Brain microvascular endothelial cell (primary cell): Measurements from ENCODE around the gene MAP2K5.

Experiments used
- DNase-seq: peaks from one replicate; pipeline ENCODE4 v3.0.0-alpha.2; 2020
- H3K27ac ChIP-seq: fragments of 250-450 bp; sonication (Bioruptor Pico); 2 replicates; pipeline ENCODE4 v1.5.1; 2020; ENCODE audit warnings: mild to moderate bottlenecking, moderate library complexity
- H3K27me3 ChIP-seq: fragments of 250-450 bp; sonication (Bioruptor Pico); replicated peaks from 2 replicates; pipeline ENCODE4 v1.5.1; 2020; ENCODE audit warnings: mild to moderate bottlenecking
- H3K36me3 ChIP-seq: fragments of 250-450 bp; sonication (Bioruptor Pico); replicated peaks from 2 replicates; pipeline ENCODE4 v1.5.1; 2020; ENCODE audit warnings: mild to moderate bottlenecking
- H3K4me3 ChIP-seq: 2 replicates; pipeline ENCODE4 v1.5.1; 2011; ENCODE audit warnings: low read depth, mild to moderate bottlenecking, control low read depth, low read length, moderate library complexity
- CTCF ChIP-seq: IDR thresholded peaks from 2 replicates; pipeline ENCODE4 v1.5.1; 2011; ENCODE audit warnings: low read depth, mild to moderate bottlenecking, moderate library complexity, low read length, control low read depth, inconsistent platforms; ENCODE audit errors: missing control alignments
- in situ Hi-C: cut with HindIII; loops from 2 replicates; pipeline ENCODE4 v1.10.0; 2017; ENCODE audit warnings: low sequenced_read_pairs, low pct_ligation_motif_present

The MAP2K5 gene

GRCh38 chr15:67820122-67820991 lies 277.9 kb downstream of the MAP2K5 start:
- H3K27me3 ChIP-seq, result peaks cover 71% of the 10 kb centered on the region
- no peak overlapping the region for H3K4me3 ChIP-seq
- no peak overlapping the region for H3K27ac ChIP-seq
- in situ Hi-C loops, result loop anchor here (25.0 kb wide), 1 partner anchor 358 kb away; no protein-coding TSS in a partner anchor
- H3K36me3 ChIP-seq, result no peaks in the 10 kb centered on the region
- no peak for TF ChIP-seq CTCF
- DNase-seq, result no peak

GRCh38 chr15:67820992-67821783 lies 278.7 kb downstream of the MAP2K5 start:
- in situ Hi-C loops, result loop anchor here (25.0 kb wide), 1 partner anchor 359 kb away; no protein-coding TSS in a partner anchor
- no peak for TF ChIP-seq CTCF
- DNase-seq, result no peak

GRCh38 chr15:67821784-67822440 lies 279.4 kb downstream of the MAP2K5 start:
- Histone ChIP-seq H3K36me3 (no peaks in the 10 kb centered on the region), H3K27ac (no peak overlapping the region), H3K27me3 (peaks cover 87% of the 10 kb centered on the region), H3K4me3 (no peak overlapping the region)
- DNase-seq, result no peak
- in situ Hi-C loops, result loop anchor here (25.0 kb wide), 1 partner anchor 360 kb away; no protein-coding TSS in a partner anchor
- no peak for TF ChIP-seq CTCF

More at GRCh38 chr15:67820992-67821783, 278.7 kb downstream of the MAP2K5 start:
- Histone ChIP-seq H3K4me3 (no peak overlapping the region), H3K27me3 (peaks cover 80% of the 10 kb centered on the region), H3K27ac (no peak overlapping the region), H3K36me3 (no peaks in the 10 kb centered on the region)

GRCh38 chr15:67822537-67823313 lies 280.2 kb downstream of the MAP2K5 start:
- no peak for TF ChIP-seq CTCF
- Histone ChIP-seq H3K4me3 (no peak overlapping the region), H3K27ac (no peak overlapping the region), H3K27me3 (peaks cover 93% of the 10 kb centered on the region), H3K36me3 (no peaks in the 10 kb centered on the region)
- DNase-seq, result no peak
- in situ Hi-C loops, result loop anchor here (25.0 kb wide), 1 partner anchor 360 kb away; no protein-coding TSS in a partner anchor
